HEK293 (cell line): ENCODE results near the gene PIP4K2B.

Source experiments
- CTCF ChIA-PET: fragments of 350-600 bp; formaldehyde crosslinking; extraction: SDS; loops from one replicate; lab custom pipeline; 2021; ENCODE audit warnings: antibody characterized with exemption; lab: Yijun Ruan, JAX
- POLR2A ChIA-PET: fragments of 300-600 bp; formaldehyde crosslinking; extraction: SDS; loops from one replicate; lab custom pipeline; 2020; ENCODE audit warnings: antibody characterized with exemption, inconsistent platforms; lab: Yijun Ruan, JAX
- H3K27ac ChIP-seq: fragments of 200-500 bp; sonication (Bioruptor generic); 2 replicates; pipeline ENCODE4 v1.5.1; 2014; ENCODE audit warnings: low read depth, low read length, control low read depth, inconsistent platforms; ENCODE audit errors: extremely low read depth
- H3K36me3 ChIP-seq, 2 experiments: fragments of 200-500 bp in 1 of 2; sonication (Bioruptor generic) in 1 of 2; 1 replicate in 1 of 2; 2 replicates in 1 of 2; pipeline ENCODE4 v1.5.1; 2014 to 2017; ENCODE audit warnings: inconsistent platforms in 2 of 2, low read length in 2 of 2; ENCODE audit not compliant: control insufficient read depth in 2 of 2, insufficient read depth in 1 of 2
- H3K4me1 ChIP-seq: fragments of 200-500 bp; sonication (Bioruptor generic); 2 replicates; pipeline ENCODE4 v1.5.1; 2014; ENCODE audit warnings: mild to moderate bottlenecking, low read length, inconsistent platforms; ENCODE audit not compliant: control insufficient read depth, insufficient read depth
- H3K4me3 ChIP-seq: 2 replicates; pipeline ENCODE4 v1.5.1; 2011; ENCODE audit warnings: low read depth, mild to moderate bottlenecking, control low read depth, low read length, moderate library complexity
- H3K9me3 ChIP-seq: fragments of 200-500 bp; sonication (Bioruptor generic); 2 replicates; pipeline ENCODE4 v1.5.1; 2014; ENCODE audit warnings: low read depth, low read length, inconsistent platforms; ENCODE audit not compliant: control insufficient read depth, insufficient read depth
- FEZF1 ChIP-seq: fragments of 450-650 bp; formaldehyde crosslinking; IDR thresholded peaks from 2 replicates; pipeline ENCODE4 v1.5.1; 2016; ENCODE audit warnings: missing biosample characterization, missing genetic modification characterization
- KLF1 ChIP-seq: fragments of 450-650 bp; formaldehyde crosslinking; IDR thresholded peaks from 2 replicates; pipeline ENCODE4 v1.5.1; 2016; ENCODE audit warnings: missing biosample characterization, missing genetic modification characterization
- KLF17 ChIP-seq: fragments of 450-650 bp; formaldehyde crosslinking; IDR thresholded peaks from 2 replicates; pipeline ENCODE4 v1.5.1; 2016; ENCODE audit warnings: missing biosample characterization, missing genetic modification characterization
- SCRT1 ChIP-seq: fragments of 450-650 bp; formaldehyde crosslinking; IDR thresholded peaks from 2 replicates; pipeline ENCODE4 v1.5.1; 2016; ENCODE audit warnings: missing biosample characterization, missing genetic modification characterization, borderline replicate concordance
- SCRT2 ChIP-seq: fragments of 450-650 bp; formaldehyde crosslinking; IDR thresholded peaks from 2 replicates; pipeline ENCODE4 v1.5.1; 2016; ENCODE audit warnings: missing biosample characterization, missing genetic modification characterization
- ZBTB8A ChIP-seq: fragments of 450-650 bp; formaldehyde crosslinking; IDR thresholded peaks from 2 replicates; pipeline ENCODE4 v1.5.1; 2016; ENCODE audit warnings: missing biosample characterization, missing genetic modification characterization
- ZNF184 ChIP-seq: fragments of 450-650 bp; IDR thresholded peaks from 2 replicates; pipeline ENCODE4 v1.5.1; 2018; ENCODE audit warnings: missing biosample characterization, mild to moderate bottlenecking, missing genetic modification characterization
- ZNF221 ChIP-seq: fragments of 450-650 bp; formaldehyde crosslinking; IDR thresholded peaks from 2 replicates; pipeline ENCODE4 v1.5.1; 2017; ENCODE audit warnings: missing biosample characterization, missing genetic modification characterization, borderline replicate concordance
- ZNF24 ChIP-seq: fragments of 450-650 bp; formaldehyde crosslinking; IDR thresholded peaks from 2 replicates; pipeline ENCODE4 v1.5.1; 2016; ENCODE audit warnings: missing biosample characterization, missing genetic modification characterization
- ZNF311 ChIP-seq: fragments of 450-650 bp; formaldehyde crosslinking; IDR thresholded peaks from 2 replicates; pipeline ENCODE4 v1.5.1; 2017; ENCODE audit warnings: missing biosample characterization, missing genetic modification characterization, borderline replicate concordance
- ZNF341 ChIP-seq: fragments of 450-650 bp; formaldehyde crosslinking; IDR thresholded peaks from 2 replicates; pipeline ENCODE4; 2016; ENCODE audit warnings: low read depth, missing biosample characterization, missing genetic modification characterization
- ZNF394 ChIP-seq: fragments of 450-650 bp; formaldehyde crosslinking; IDR thresholded peaks from 2 replicates; pipeline ENCODE4 v1.5.1; 2016; ENCODE audit warnings: missing biosample characterization, missing genetic modification characterization, mild to moderate bottlenecking, moderate library complexity, borderline replicate concordance
- ZNF513 ChIP-seq: fragments of 450-650 bp; IDR thresholded peaks from 2 replicates; pipeline ENCODE4 v1.5.1; 2018; ENCODE audit warnings: missing biosample characterization, missing genetic modification characterization
- ZNF791 ChIP-seq: fragments of 450-650 bp; formaldehyde crosslinking; IDR thresholded peaks from 2 replicates; pipeline ENCODE4 v1.5.1; 2016; ENCODE audit warnings: missing biosample characterization, missing genetic modification characterization

PIP4K2B gene

GRCh38 chr17:38742411-38743308 is 56.7 kb downstream of the PIP4K2B start (continued):
- TF ChIP-seq ZNF394 (tag by site-specific recombination): peak; percentile 55; the same call in 1 of the 2 replicates
- TF ChIP-seq KLF17 (tag by site-specific recombination): no peak

GRCh38 chr17:38741921-38742410 is 57.4 kb downstream of the PIP4K2B start:
- Histone ChIP-seq H3K9me3 (no peaks in the 10 kb centered on the region), H3K27ac (peak overlapping the region; percentile 19; the same call in 1 of the 2 replicates)
- POLR2A ChIA-PET: interaction anchor here (1.2 kb wide), 1 partner anchor 11 kb away, joined by 4 read pairs; no protein-coding TSS in a partner anchor
- TF ChIP-seq SCRT2 (tag by site-specific recombination) (peak; percentile 49; the same call in 1 of the 2 replicates), ZNF311 (tag by site-specific recombination) (no peak), KLF1 (tag by site-specific recombination) (peak; percentile 29; the same call in 1 of the 2 replicates)
- TF ChIP-seq, all 188 proteins: peak for 2
- Histone ChIP-seq H3K4me3 (no peak overlapping the region), H3K36me3 (peaks cover 8 to 34% of the 10 kb centered on the region in 2 experiments; a peak in 2 of 3 replicates), H3K4me1 (peaks cover 36% of the 10 kb centered on the region)
- CTCF ChIA-PET: no interaction called here

GRCh38 chr17:38741461-38741860 is 57.9 kb downstream of the PIP4K2B start:
- Histone ChIP-seq H3K4me3 (no peak overlapping the region), H3K4me1 (peaks cover 31% of the 10 kb centered on the region), H3K27ac (no peak overlapping the region), H3K9me3 (no peaks in the 10 kb centered on the region), H3K36me3 (peaks cover 13 to 37% of the 10 kb centered on the region in 2 experiments; a peak in 2 of 3 replicates)
- ChIA-PET CTCF (no interaction called here), POLR2A (interaction anchor here (1.2 kb wide), 1 partner anchor 10 kb away, joined by 4 read pairs; no protein-coding TSS in a partner anchor)
- no peak for TF ChIP-seq ZNF221 (tag by site-specific recombination)
- TF ChIP-seq ZNF341 (tag by site-specific recombination): peak; percentile 34

GRCh38 chr17:38740806-38741205 is 58.5 kb downstream of the PIP4K2B start:
- POLR2A ChIA-PET: no interaction called here
- Histone ChIP-seq H3K9me3 (no peaks in the 10 kb centered on the region), H3K36me3 (peaks cover 13 to 44% of the 10 kb centered on the region in 2 experiments; a peak in 2 of 3 replicates), H3K4me3 (no peak overlapping the region), H3K27ac (no peak overlapping the region)
- no peak for TF ChIP-seq SCRT1
- TF ChIP-seq ZBTB8A (tag by site-specific recombination): no peak
- TF ChIP-seq FEZF1: no peak
- no peak for TF ChIP-seq ZNF184 (tag by site-specific recombination)
- no peak for TF ChIP-seq ZNF513
- no peak for TF ChIP-seq ZNF24
- no peak for TF ChIP-seq ZNF791 (tag by site-specific recombination)
- TF ChIP-seq, all 188 proteins: peak for 0
- CTCF ChIA-PET: interaction anchor here (1.0 kb wide), 1 partner anchor 64 kb away, joined by 3 read pairs; no protein-coding TSS in a partner anchor
- peaks cover 25% of the 10 kb centered on the region for H3K4me1 ChIP-seq
